HG02571 (cell line): ENCODE results near the gene SIKE1.
"Not testable (repeated sequence)": the region's sequence is repeated elsewhere in the genome, so short reads cannot be mapped to it uniquely, and the experiment has no call there.

Experiments used
- ATAC-seq: cut with Tn5 transposase; IDR thresholded peaks from one replicate; pipeline ENCODE4 v1.9.1; 2021; ENCODE audit warnings: mild to moderate bottlenecking, moderate library complexity; ENCODE audit not compliant: unreplicated experiment

The SIKE1 gene

GRCh38 chr1:114780344-114781226, at the start of gene SIKE1:
Gene SIKE1 (minus strand): TSS chr1:114780685. CDS start chr1:114780607, 78 bp downstream.
- ATAC-seq, result peak; percentile 98

DNA sequence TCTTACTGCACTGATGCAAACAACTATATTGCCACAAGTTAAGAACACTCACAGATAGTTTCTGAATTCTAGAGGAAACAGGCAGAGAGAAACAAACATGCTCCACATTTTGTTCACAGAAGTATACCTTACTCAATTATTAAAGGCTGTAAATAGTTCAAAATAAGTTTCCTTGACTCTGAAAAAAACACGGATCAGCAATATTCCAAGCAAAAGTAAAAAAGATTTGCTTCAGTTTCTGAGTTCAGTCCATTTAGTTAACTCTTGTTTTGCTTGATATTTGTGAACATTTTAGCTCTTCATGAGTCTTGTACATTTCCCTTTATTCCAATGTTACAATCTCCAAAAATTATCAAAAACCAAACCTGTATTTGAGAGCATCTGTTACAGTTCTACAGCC, 49.6 kb upstream of the SIKE1 start:
- not testable (repeated sequence) for ATAC-seq

DNA sequence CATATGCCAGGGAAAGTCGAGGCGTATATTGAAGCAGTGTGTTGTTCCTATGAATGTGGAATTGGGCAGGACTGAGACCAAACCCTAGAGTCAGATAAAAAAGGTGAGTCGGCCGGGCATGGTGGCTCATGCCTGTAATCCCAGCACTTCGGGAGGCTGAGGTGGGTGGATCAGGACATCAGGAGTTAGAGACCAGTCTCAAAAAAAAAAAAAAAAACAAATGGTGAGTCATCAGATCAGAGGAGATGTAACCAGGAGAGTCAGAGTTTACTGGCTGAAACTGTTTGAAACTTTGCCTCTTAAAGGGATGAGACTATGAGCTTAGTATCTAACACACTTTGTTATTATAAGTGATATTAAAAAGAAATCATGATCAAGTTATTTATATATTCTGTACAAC, 47.8 kb upstream of the SIKE1 start:
- ATAC-seq, result no peak

GRCh38 chr1:114821978-114822377, 41.5 kb upstream of the SIKE1 start:
- no peak for ATAC-seq

- ATAC-seq, result no peak
Measured at GRCh38 chr1:114820392-114820791, 39.9 kb upstream of the SIKE1 start.

- no peak for ATAC-seq
Measured at GRCh38 chr1:114819869-114820268, 39.4 kb upstream of the SIKE1 start.

GRCh38 chr1:114804449-114804848, 24.0 kb upstream of the SIKE1 start:
- ATAC-seq, result not testable (repeated sequence)

- no peak for ATAC-seq
Measured at GRCh38 chr1:114803001-114803400, 22.5 kb upstream of the SIKE1 start.

DNA sequence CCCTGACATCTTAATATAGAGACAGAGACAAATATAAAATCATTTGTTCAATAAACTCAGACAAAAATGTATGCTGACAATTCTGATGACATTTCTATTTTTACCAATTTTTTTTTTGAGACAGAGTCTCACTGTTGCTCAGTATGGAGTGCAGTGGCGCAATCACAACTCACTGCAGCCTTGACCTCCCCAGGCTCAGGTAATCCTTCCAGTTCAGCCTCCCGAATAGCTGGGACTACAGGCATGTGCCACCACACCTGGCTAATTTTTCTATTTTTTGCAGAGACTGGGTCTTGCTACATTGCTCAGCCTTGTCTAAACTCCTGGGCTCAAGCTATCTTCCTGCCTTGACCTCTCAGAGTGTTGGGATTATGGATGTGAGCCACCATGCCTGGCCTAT, 13.6 kb upstream of the SIKE1 start:
- no peak for ATAC-seq

GRCh38 chr1:114790581-114790980, 10.1 kb upstream of the SIKE1 start:
- ATAC-seq, result not testable (repeated sequence)

DNA sequence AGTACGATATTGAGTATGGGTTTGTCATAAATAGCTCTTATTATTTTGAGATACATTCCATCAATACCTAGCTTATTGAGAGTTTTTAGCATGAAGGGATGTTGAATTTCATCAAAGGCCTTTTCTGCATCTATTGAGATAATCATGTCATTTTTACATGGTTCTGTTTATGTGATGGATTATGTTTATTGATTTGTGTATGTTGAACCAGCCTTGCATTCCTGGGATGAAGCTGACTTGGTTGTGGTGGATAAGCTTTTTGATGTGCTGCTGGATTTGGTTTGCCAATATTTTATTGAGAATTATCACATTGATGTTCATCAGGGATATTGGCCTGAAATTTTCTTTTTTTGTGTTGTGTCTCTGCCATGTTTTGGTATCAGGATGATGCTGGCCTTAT, 6.0 kb upstream of the SIKE1 start:
- ATAC-seq, result not testable (repeated sequence)

DNA sequence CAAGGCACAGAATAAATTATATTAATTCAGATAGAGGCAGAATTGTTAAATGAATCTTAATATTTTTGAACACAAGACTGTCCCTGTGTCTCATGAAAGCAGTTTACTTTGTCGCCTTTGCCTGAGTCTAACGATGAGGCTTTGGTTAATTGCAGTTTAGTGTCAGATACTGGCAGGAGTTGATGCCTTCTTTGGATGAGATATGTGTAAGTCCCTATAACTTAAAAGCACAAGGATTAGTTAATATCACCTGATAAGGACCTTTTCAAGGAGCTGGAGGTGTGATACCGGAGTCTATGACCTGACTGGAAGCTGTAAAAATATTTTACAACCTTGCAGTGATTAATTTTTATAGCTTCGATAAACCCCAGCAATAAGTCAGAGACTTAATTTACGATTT, 2.0 kb upstream of the SIKE1 start:
- ATAC-seq, result no peak

- no peak for ATAC-seq
Measured at GRCh38 chr1:114779722-114780121, 763 bp downstream of the SIKE1 start.

DNA sequence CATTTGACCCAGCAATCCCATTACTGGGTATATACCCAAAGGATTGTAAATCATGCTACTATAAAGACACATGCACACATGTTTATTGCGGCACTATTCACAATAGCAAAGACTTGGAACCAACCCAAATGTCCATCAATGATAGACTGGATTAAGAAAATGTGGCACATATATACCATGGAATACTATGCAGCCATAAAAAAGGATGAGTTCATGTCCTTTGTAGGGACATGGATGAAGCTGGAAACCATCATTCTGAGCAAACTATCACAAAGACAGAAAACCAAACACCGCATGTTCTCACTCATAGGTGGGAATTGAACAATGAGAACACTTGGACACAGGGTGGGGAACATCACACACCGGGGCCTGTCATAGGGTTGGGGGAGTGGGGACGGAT, 3.8 kb downstream of the SIKE1 start:
- not testable (repeated sequence) for ATAC-seq

DNA sequence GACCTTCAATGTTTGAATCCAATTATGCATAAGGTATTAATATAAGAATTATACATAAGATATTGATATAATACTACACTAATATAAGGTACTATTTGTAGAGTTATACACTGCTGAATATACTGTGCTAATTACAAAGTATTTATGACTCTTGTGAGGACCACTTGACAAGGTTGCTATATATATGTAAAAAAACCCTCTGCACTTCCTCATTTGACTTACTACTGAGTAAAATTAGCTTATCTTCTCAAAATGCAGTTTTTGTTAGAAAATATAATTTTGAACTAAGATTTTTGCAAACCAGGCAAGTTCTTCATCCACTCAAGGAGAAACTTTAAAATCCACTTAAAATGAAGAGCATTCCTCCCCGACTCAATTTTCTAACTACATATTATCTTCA, 8.5 kb downstream of the SIKE1 start:
- ATAC-seq, result no peak

DNA sequence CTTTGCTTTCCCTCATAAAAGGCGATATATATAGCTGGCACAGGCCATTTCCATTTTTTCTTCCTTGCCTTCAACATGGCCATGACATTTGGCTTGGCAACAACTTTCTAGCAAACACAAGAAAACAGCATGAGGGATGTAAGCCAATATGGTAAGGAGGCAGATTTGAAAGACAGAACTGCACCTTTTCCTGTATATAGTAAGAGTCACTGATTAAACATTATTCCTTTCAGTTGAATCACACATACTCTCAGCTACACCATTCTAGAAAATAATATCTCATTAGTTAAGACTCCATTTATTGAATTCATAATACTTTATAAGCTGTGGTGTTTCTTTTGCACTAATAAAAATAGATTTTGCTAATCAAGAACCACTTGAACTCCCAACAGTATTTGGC, 9.5 kb downstream of the SIKE1 start:
- no peak for ATAC-seq

- no peak for ATAC-seq
Measured at GRCh38 chr1:114764689-114765088, 15.8 kb downstream of the SIKE1 start.

DNA sequence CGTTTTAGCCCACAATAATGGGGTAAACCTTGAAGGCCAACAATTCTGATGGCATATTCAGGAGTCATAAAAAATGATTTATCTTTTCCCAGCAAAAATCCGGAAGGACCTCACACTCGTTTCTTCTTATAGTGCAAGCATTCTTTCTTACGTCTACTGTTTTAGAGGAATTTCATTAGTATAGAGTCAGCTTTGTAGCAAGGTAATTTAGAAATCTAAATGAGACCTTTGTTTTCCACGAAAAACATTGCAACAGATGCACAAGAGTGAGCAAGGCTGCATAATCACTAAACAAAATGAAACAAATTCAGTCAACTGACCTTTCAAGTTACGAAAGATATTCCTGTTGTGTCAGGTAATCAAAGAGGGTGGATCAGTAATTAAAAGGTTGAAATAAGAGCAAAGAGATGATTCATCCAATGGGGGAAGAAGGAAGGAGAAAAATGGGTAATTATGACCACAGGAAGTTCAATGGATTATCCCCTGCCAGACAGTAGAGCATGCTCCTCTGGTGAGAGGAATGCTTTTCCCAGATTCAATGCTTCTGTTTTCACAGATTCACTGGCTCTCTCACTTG, 22.1 kb downstream of the SIKE1 start:
- ATAC-seq, result no peak

GRCh38 chr1:114757455-114758255, 22.8 kb downstream of the SIKE1 start, which contains the start of gene CSDE1:
Gene CSDE1 (minus strand): TSS chr1:114757984. CDS start chr1:114739890, 18,094 bp downstream.
- ATAC-seq, result peak; percentile 81

DNA sequence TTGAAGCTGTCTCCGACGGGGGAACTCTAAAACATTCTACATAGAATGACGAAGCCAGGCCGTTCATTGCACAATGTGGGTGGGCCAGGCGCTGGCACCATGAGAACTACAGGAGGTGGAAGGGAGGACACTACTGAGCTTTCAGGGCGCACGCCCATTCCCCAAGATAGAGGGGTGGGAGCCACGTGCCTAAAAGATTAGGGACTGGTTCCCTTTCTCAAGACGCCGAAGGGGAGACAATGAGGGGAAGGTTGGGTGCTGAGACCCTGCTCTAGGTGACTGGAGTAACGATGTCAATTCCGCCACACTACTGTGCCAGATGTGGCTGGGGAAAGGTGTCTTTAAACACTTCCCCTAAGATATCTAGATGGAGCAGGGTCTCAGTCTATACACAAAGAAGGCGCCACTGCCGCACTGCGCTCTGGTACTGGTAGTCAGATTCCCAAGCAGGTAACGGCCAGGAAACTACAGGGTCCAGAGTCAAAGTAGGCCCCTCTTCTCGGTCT, 23.5 kb downstream of the SIKE1 start:
- ATAC-seq, result no peak
